ENCODE results near the gene ARRB2. TPM values are rescaled to one million over a fixed set of nuclear protein-coding genes. Genes with fewer than 3 reads are reported as not detected.

The ARRB2 gene
- total RNA-seq, 4 donors from 2014 or later = 12.1 to 20.6 (median 16.0) TPM

GRCh38 chr17:4667166-4667565 is 43.3 kb upstream of the ARRB2 start:
- 39% methylated on average over 4 of the region's 4 CpGs for WGBS
- no peaks in the 10 kb centered on the region for H3K27me3 ChIP-seq

GRCh38 chr17:4672055-4672630 is 38.3 kb upstream of the ARRB2 start:
- Histone ChIP-seq H3K4me3 (no peak overlapping the region), H3K27ac (no peak overlapping the region), H3K36me3 (peaks cover 66% of the 10 kb centered on the region), H3K27me3 (no peaks in the 10 kb centered on the region), H3K4me1 (no peaks in the 10 kb centered on the region), H3K9me3 (no peaks in the 10 kb centered on the region)
- TF ChIP-seq POLR2AphosphoS5 (IDR thresholded peaks at IDR 0.05) = no peak
- TF ChIP-seq CTCF (IDR thresholded peaks at IDR 0.05) = no peak
- no peak for DNase-seq (ENCODE audit: low spot score in 2 of 2)
- 97% methylated on average over 6 of the region's 9 CpGs for WGBS

More at GRCh38 chr17:4667166-4667565, 43.3 kb upstream of the ARRB2 start:
- Histone ChIP-seq H3K36me3 (peaks cover 17% of the 10 kb centered on the region), H3K9me3 (no peaks in the 10 kb centered on the region), H3K4me1 (peaks cover 7% of the 10 kb centered on the region), H3K27ac (no peak overlapping the region), H3K4me3 (no peak overlapping the region)
- TF ChIP-seq POLR2A (IDR thresholded peaks at IDR 0.05) (no peak), EP300 (IDR thresholded peaks at IDR 0.05) (no peak), POLR2AphosphoS5 (IDR thresholded peaks at IDR 0.05) (no peak), CTCF (IDR thresholded peaks at IDR 0.05) (no peak)
- no peak for DNase-seq (ENCODE audit: low spot score in 2 of 2)

- H3K27ac ChIP-seq = no peak overlapping the region
- 89% methylated on average over 7 of the region's 8 CpGs for WGBS
- peak in 1 of 2 donors; percentile 53 for DNase-seq (ENCODE audit: low spot score in 2 of 2)
These were observed 37.7 kb upstream of the ARRB2 start for GRCh38 chr17:4672751-4673150.

GRCh38 chr17:4673169-4673568 is 37.3 kb upstream of the ARRB2 start:
- H3K9me3 ChIP-seq = no peaks in the 10 kb centered on the region
- WGBS = 93% methylated on average over 11 of the region's 11 CpGs
- H3K27me3 ChIP-seq = no peaks in the 10 kb centered on the region
- no peaks in the 10 kb centered on the region for H3K4me1 ChIP-seq
- H3K27ac ChIP-seq = no peak overlapping the region
- H3K36me3 ChIP-seq = peaks cover 77% of the 10 kb centered on the region
- no peak for TF ChIP-seq POLR2A (IDR thresholded peaks at IDR 0.05)
- TF ChIP-seq EP300 (IDR thresholded peaks at IDR 0.05) = no peak
- no peak for TF ChIP-seq POLR2AphosphoS5 (IDR thresholded peaks at IDR 0.05)
- TF ChIP-seq CTCF (IDR thresholded peaks at IDR 0.05) = no peak
- no peak overlapping the region for H3K4me3 ChIP-seq
- peak in 1 of 2 donors; percentile 28 for DNase-seq (ENCODE audit: low spot score in 2 of 2)

More at GRCh38 chr17:4672751-4673150, 37.7 kb upstream of the ARRB2 start:
- H3K36me3 ChIP-seq = peaks cover 73% of the 10 kb centered on the region
- no peaks in the 10 kb centered on the region for H3K27me3 ChIP-seq
- TF ChIP-seq POLR2AphosphoS5 (IDR thresholded peaks at IDR 0.05) (no peak), EP300 (IDR thresholded peaks at IDR 0.05) (no peak), POLR2A (IDR thresholded peaks at IDR 0.05) (no peak), CTCF (IDR thresholded peaks at IDR 0.05) (no peak)
- H3K9me3 ChIP-seq = no peaks in the 10 kb centered on the region
- H3K4me1 ChIP-seq = no peaks in the 10 kb centered on the region
- H3K4me3 ChIP-seq = no peak overlapping the region

- H3K27me3 ChIP-seq = no peaks in the 10 kb centered on the region
- TF ChIP-seq EP300 (IDR thresholded peaks at IDR 0.05) (no peak), POLR2AphosphoS5 (IDR thresholded peaks at IDR 0.05) (no peak), POLR2A (IDR thresholded peaks at IDR 0.05) (no peak)
- no peak overlapping the region for H3K4me3 ChIP-seq
- DNase-seq (ENCODE audit: low spot score in 2 of 2) = peak in 1 of 2 donors; percentile 70
- WGBS = 87% methylated on average over 12 of the region's 27 CpGs
- H3K36me3 ChIP-seq = peaks cover 86% of the 10 kb centered on the region
- H3K4me1 ChIP-seq = no peaks in the 10 kb centered on the region
- H3K27ac ChIP-seq = no peak overlapping the region
- no peaks in the 10 kb centered on the region for H3K9me3 ChIP-seq
These were observed 36.3 kb upstream of the ARRB2 start for GRCh38 chr17:4673986-4674684.

All from suprapubic skin (tissue), 4 donors.